ENCODE data around the gene PRSS2.
"Not testable (repeated sequence)": the region's sequence is repeated elsewhere in the genome, so short reads cannot be mapped to it uniquely, and the experiment has no call there.

Gene PRSS2

GRCh38 chr7:142762104-142762503 is 8.7 kb upstream of the PRSS2 start:
- no peak for DNase-seq (ENCODE audit: extremely low read depth, low read depth)

GRCh38 chr7:142767451-142767850 is 3.3 kb upstream of the PRSS2 start:
- TF ChIP-seq CTCF (IDR thresholded peaks at IDR 0.05; ENCODE audit: low read depth, low read length), result no peak
- no peak for DNase-seq (ENCODE audit: extremely low read depth, low read depth)

More at GRCh38 chr7:142762104-142762503, 8.7 kb upstream of the PRSS2 start:
- TF ChIP-seq CTCF (IDR thresholded peaks at IDR 0.05; ENCODE audit: low read depth, low read length), result no peak

DNA sequence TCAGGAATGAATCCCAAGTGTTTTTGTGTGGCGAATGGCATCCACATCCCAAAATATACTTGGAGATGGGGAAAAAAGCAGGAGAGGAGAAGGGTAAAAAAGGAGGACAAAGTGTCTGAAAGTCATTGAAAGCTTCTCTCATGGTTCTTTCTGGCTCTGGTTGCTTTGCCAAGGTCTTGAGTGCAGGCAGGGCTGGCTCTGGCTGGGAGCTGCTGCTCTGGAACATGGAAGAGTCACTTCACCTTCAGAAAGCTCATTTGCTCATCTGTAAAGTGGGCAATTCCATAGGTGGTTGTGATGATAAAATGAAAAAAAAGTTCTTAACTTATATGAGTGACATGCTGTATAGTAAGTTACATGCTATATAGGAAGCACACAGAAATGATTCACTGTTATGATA is 2.9 kb upstream of the PRSS2 start:
- DNase-seq (ENCODE audit: extremely low read depth, low read depth), result no peak
- TF ChIP-seq CTCF (IDR thresholded peaks at IDR 0.05; ENCODE audit: low read depth, low read length), result no peak

DNA sequence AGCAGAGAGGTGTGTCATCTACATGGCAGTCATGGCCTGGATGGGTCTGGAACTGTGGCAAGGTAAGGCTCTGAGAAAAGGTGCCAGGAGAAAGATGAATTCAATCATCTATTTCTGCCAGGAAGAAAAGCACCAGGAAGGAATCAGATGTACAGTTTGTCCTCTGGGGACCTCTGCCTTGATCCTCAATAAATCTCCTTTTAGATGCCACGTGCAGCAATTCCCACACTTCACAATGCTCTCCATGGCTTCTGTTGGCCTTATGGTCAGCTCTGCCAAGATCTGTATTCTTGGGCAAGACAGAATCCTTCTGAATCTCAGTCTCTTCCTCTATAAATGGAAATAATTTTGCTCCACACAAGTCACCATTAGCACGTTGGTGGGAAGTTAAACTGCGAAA is 1.9 kb upstream of the PRSS2 start:
- not testable (repeated sequence) for DNase-seq (ENCODE audit: extremely low read depth, low read depth)

DNA sequence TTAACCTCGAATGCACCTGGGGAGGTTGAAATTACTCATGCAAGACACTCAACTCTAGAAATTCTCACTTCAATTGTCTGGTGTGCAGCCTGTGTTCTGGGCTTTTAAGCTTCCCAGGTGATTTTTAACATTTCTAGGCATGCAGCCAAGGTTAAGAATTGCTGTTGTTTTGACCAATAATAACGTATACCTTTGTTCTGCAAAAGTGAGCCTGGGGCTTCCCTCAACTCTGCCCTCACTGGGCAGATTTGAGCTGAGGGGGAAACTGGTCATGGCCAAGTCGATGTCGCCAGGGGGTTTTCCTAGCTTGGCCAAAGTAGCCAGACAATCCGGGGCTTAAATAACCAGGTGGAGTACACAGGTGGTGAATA is 568 bp downstream of the PRSS2 start:
- DNase-seq (ENCODE audit: extremely low read depth, low read depth), result no peak
- TF ChIP-seq CTCF (IDR thresholded peaks at IDR 0.05; ENCODE audit: low read depth, low read length), result no peak

DNA sequence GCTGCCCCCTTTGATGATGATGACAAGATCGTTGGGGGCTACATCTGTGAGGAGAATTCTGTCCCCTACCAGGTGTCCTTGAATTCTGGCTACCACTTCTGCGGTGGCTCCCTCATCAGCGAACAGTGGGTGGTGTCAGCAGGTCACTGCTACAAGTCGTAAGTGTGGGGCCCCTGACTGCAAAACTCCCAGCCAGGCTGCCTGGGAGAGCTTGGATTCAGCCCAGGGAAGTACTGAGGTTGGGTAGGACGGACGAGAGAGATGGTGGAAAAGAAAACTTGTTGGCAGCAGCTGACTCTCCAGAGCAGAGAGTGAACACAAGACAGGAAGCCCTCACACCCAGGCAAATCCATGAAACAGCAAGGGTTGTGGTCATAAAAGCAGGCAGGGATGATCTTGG is 1.3 kb downstream of the PRSS2 start:
- TF ChIP-seq CTCF (IDR thresholded peaks at IDR 0.05; ENCODE audit: low read depth, low read length), result no peak
- DNase-seq (ENCODE audit: extremely low read depth, low read depth), result no peak

- no peak for DNase-seq (ENCODE audit: extremely low read depth, low read depth)
- no peak for TF ChIP-seq CTCF (IDR thresholded peaks at IDR 0.05; ENCODE audit: low read depth, low read length)
These were observed 1.9 kb downstream of the PRSS2 start for GRCh38 chr7:142772673-142773072.

DNA sequence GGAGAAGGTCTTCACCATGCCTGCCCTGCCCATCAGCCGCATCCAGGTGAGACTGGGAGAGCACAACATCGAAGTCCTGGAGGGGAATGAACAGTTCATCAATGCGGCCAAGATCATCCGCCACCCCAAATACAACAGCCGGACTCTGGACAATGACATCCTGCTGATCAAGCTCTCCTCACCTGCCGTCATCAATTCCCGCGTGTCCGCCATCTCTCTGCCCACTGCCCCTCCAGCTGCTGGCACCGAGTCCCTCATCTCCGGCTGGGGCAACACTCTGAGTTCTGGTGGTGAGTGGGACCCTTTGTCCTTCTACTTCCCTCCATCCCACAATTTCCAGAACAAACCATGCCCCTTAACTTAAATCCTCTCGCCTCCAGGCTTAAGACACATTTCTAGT is 2.5 kb downstream of the PRSS2 start:
- no peak for DNase-seq (ENCODE audit: extremely low read depth, low read depth)

More for the DNA sequence above, 2.5 kb downstream of the PRSS2 start:
- no peak for TF ChIP-seq CTCF (IDR thresholded peaks at IDR 0.05; ENCODE audit: low read depth, low read length)

Measured in AG09319 (cell line).